HG03135 (cell line): ENCODE data around the gene ATP2A1.
"Not testable (repeated sequence)": the region's sequence is repeated elsewhere in the genome, so short reads cannot be mapped to it uniquely, and the experiment has no call there.

ENCODE experiments used
- ATAC-seq: cut with Tn5 transposase; IDR thresholded peaks from one replicate; pipeline ENCODE4 v1.9.1; 2021; ENCODE audit warnings: mild to moderate bottlenecking, moderate library complexity; ENCODE audit not compliant: unreplicated experiment

Gene ATP2A1

DNA sequence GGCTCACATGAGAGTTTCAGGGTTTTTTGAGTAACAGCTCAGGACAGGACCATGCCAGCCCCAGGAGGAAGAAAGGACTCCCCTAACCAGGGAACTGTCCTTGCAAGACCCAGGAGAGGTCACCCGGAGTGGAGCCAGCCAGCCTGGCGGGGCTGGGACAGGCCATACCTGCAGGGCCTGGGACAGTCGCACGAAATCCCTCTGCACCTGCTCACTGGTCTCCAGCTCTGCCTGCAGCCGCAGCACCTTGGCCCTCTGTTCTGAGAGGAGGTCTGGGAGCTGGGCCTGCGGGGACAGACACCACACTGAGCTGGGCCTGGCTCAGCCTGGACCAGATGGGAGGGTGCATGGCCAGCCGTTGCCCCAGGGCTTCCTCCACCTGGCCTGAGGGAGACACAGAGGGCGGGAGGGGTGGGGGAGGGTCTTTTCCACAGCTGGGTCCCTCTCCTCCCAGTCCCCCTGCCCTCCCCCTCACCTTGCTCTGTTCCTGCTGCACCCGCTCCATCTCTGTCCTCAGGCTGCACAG lies 27.0 kb downstream of the ATP2A1 start:
- no peak for ATAC-seq

DNA sequence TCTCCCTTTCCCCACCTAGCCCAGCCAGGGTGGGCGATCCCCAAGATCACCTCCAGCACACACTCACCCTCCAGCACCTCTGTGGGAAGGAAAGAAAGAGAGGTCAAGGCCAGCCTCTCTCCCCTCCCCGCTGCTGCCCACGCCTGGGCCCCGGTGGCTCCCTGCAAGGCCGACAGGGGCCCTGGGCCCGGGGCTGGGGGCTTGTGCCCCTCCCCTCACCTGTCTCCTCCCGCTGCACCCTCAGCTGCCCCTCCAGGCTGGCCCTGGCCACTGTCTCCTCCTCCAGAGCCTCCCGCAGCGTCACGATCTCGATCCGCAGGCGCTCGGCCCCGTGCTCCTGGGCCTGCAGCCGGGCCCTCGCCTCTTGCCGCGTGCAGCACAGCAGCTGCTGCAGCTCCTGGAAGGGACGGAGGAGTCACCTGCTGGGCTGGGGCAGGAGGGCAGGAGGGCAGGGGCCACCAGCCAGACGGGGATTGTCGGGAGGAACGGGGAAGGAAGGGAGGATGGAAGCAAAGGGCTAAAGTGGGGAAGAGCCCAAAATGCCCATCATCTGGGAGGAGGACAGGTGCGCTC lies 27.6 kb downstream of the ATP2A1 start:
- no peak for ATAC-seq

DNA sequence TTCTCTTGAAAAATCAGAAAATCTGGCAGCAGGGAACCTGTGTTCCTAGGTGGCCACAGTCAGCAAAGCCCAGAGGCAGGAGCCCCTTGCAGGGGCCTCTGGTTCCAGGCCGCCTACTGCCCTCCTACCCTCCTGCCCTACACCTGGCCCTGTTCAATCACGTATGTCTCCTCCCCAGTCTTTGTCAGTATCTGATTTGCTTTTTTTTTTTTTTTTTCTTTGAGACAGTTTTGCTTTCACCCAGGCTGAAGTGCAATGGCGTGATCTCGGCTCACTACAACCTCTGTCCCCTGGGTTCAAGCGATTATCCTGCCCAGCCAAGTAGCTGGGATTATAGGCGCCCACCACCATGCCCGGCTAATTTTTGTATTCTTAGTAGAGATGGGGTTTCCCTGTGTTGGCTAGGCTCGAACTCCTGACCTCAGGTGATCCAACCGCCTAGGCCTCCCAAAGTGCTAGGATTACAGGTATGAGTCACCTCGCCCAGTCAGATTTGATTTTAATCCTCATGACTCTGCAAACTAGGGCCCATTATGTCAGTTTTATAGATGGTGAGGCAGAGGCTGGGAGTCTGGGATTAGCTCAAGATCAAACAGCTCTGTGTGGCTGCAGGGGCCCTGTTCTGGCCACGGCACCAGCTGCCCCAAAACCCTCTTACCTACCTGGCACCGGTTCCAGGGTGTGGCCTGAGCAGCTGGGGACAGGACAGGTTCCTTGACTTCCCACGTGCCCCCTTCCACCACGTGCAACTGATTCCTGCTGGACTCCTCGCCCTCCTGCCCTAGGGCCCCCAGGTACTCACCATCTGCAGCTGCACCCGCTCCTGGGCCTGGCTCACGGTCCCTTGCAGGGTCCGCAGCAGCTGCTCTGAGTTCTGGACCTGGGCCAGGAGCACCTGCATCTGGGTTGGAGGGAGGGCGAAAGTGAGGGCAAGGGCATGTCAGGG lies 32.1 kb downstream of the ATP2A1 start:
- no peak for ATAC-seq

DNA sequence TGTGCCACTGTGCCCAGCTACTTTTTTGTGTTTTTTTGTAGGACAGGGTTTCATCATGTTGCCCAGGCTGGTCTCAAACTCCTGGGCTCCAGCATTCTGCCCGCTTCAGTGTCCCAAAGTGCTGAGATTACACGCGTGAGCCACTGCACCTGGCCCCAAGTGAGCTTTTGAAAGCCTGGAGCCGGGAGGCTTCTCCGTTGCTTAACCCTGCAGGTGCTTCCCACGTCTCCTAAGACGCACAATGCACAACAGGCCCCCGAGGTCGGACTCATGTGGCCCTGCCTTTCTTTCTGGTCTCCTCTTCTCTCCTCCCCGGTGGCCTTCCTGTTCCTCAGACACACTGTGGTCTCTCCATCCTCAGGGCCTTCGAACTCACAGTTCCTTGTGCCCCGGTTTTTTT lies 34.3 kb downstream of the ATP2A1 start:
- ATAC-seq: no peak

DNA sequence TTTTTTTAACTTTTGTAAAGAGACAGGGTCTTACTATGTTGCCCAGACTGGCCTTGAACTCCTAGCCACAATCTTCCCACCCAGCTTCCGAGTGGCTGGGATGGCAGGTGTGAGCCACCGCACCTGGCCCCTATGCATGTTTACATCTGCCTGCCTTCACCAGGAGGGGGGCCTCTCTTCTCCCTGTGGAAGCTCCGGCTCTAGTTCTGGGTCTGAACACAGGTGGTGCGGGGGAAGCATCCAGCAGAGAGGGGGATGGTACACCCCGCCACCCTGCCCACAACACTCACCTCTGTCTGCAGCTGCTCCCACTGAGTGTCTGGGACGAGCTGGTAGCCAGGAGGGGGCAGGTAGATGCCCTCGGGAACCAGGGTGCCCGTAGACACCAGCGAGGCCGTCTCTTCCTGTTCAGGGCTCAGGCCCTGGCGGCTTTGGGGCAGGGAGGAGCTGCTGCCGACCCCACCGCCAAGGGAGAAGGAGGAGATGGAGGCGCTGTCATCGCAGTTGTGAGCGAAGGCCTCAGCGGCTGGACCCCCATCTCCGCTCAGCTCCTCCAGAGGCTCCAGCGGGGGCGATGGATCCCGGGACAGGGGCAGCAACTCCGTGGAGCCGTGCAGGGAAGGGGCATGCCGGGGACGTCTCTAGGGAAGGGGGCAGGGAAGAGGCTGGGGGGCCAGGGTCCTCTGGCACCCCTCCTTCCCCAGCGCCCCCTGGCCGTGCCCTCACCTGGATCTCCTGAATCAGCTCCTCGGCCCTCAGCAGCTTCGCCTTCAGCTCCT lies 35.8 kb downstream of the ATP2A1 start:
- ATAC-seq: no peak

DNA sequence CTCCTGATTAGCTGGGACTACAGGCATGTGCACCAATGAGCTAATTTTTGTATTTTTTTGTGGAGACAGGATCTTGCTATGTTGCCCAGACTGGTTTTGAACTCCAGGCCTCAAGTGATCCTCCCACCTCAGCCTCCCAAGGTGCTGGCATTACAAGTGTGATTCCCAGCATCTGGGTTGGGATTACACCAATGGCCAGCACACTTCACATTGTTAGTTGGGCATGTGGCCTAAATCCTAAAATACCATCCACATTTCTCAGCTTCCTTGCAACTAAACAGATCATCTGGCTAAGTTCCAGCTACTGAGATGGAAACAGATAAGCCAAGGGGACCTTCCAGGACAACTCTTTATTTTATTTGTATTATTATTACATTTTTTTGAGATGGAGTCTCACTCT lies 36.9 kb downstream of the ATP2A1 start:
- ATAC-seq: no peak

DNA sequence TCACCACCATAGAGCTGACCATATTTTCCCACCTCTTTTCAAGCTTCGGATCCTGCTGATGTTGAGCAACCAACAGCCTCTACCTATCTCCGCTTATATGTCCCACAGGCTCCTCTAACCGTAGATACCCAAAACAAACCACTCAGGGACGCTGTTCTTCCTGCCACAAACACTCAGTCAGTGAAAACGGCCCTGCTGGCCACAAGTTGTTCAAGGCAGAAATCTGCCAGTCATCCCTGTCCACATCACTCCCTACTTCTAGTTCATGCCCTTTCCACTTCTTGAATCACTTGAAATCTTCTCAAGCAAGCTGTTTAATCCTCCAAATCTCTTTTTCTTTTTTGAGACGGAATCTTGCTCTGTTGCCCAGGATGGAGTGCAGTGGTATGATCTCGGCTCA lies 38.8 kb downstream of the ATP2A1 start:
- no peak for ATAC-seq

DNA sequence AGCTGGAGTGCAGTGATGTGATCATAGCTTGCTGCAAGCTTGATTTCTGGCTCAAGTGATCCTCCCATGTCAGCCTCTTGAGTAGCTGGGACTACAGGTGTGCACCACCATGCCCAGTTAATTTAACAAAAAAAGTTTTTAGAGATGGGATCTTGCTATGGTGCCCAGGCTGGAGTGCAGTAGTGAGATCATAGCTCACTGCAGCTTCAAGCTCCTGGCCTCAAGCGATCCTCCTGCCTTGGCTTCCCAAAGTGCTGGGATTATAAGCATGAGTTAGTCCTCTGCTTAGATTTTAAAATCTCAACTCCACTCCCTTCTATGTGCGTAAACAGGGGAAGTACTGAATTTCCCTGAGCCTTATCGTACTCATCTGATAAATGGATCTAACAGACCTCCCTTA lies 40.4 kb downstream of the ATP2A1 start:
- ATAC-seq: no peak

DNA sequence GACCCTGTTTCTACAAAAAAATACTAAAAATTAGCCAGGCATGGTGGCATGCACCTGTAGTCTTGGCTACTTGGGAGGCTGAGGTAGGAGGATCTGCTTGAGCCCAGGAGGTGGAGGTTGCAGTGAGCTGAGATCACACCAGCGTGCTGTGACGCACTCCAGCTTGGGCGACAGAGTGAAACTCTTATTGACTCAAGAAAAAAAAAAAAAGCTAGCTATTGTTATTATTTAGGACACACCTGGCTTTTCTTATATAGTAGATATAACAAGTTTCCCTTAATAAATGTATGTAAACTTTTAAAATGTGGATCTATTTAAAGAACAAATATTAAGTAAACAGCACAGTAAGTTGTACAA lies 44.9 kb downstream of the ATP2A1 start:
- ATAC-seq: no peak

DNA sequence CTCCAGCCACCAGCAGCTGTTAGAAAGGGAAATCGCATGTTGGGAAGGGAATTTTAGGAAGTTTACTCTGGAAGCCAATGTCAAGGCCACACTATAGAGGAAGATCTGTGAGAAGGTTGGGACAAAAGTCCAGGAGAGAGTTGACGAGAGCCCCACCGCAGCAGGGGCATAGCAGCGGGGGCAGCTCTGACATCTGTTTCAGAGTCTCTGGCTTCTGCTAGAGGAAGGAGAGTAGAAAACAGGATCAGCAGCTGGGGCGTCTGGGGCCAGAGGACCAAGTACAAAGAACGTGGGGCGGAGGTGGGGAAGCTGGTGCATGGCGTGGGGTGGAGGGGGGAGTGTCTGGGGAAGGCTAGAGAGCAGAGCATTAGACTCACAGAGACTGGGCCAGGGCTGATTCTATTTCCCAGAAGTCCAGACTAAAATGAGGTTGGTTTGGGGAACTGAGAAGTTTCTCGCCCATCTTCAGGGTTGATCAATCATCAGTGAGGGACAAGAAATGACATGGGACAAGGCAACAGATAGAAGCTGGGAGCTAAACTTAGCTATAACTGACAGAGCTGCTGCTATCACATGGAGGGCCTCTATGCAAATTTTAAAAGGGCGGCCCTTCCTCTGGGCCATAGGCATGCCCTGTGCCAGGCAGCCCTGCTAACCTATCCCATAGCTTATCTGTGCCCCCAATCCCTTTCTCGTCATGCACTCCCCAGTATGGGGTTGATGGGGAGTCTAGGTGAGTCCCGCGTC lies 45.5 kb downstream of the ATP2A1 start:
- peak; percentile 47 for ATAC-seq

DNA sequence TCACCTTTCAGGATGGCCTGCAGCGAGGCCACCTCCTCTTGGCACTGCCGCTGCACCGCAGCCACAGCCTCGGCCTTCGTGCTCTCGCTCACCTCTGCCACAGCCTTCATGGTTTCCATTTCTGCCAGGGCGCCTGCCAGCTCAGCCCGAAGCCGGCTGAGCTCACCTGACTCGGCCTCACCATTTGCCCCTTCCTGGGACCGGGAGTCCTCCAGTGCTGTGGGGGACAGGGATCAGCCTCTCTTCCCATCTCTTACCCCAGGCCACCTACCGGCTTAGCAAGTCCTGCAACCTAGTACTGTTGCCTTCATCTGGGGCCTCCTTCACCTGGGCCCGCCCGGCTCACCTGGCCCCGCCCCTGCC lies 46.1 kb downstream of the ATP2A1 start:
- no peak for ATAC-seq

DNA sequence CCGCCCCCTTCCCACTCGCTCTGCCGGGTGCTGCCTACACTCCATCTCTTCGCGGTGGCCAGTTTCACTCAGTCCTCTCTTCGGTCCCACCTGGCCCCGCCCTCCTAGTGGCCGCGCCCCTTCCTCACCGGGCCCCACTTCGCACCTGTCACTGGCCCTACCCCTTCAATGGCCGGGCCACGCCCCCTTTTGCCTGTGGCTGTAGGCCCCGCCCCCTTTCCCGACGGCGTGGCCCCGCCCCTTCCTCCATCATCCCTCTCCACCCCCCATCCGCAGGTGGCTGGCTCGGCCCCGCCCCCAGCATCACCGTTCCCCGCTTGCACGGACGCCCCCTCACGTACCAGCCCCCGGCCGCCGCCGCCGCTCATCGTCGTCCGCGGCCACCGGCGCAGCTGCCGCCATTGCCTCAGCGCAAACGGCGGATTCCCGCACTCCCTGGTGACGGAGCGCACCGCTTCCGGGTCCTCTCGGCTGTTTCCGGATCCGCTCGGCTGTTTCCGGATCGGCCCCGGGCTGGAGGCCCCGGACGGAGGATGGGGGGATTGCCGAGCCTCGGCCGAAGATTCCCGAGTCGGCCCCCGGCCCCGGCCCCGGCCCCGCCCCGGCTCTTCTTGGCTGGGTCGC lies 46.6 kb downstream of the ATP2A1 start, which contains the start of gene RABEP2:
Gene RABEP2, minus strand, starts transcription at position 477 of the 624 bp plus-strand sequence. Its CDS starts 75 bp downstream, at position 402.
- ATAC-seq: peak; percentile 64

DNA sequence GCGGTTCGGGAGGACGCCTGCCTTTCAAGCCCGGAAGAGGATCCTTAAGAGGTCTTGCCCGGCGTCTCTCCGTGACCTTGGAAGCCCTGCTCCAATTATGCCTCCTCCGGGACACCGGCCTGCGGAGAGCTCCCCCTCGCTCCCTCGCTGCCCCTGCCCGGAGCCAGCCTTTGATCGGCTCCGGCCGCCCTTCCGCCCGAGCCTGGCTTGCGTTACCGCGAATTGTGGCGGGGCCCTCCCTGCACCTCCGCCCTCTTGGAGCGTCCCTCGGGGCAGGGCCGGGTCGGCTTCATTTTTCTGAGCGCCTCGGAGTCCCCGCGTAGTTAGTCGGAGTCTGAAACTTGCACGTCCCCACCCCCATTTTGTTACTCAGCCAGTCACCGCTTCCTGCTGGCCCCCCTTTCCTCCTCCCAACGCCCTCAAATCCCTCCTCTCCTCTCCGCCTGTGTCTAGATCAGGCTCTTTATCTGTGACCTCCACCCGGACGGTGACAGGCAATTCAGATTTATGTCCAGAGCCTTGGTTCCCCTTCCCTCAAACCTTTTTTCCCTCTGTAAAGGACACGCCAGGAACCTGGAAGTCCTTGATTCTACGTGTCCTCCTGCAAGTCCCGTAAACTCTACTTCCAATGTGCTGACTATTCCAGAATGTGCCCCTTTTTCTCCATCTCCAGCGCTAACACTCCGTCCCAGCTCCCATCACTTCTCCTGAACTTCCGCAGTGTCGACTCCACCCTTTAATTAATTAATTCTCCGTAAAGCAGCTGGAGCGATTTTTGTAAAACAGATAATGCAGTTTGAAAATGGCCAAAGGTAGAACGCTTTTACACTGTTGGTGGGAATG lies 47.3 kb downstream of the ATP2A1 start:
- peak; percentile 39 for ATAC-seq

DNA sequence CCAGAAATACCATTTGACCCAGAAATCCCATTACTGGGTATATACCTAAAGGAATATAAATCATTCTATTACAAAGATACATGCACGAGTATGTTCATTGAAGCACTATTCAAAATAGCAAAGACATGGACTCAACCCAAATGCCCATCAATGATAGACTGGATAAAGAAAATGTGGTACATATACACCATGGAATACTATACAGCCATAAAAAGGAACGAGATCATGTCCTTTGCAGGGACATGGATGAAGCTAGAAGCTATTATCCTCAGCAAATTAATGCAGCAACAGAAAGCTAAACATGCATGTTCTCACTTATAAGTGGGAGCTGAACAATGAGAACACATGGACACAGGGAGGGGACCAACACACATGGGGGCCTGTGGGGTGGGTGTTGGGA lies 48.0 kb downstream of the ATP2A1 start:
- ATAC-seq: not testable (repeated sequence)

DNA sequence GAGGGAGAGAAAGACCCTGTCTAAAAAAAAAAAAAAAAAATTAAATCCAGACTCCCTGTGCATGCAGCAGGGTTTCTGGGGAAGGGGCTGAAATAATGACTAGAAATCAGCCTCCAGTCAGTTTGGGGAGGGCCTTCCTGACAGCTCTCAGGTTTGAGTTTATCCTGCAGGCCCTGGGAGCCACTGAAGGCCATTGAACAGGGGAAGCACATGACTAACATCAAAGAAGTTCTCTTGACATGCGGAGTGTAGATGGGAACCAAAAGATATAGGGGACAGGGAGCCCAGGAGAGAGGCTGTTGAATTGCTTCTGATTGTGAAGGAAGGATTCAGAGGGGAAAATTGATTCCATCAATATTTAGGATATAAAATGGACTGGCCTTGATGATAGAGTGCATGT lies 49.5 kb downstream of the ATP2A1 start:
- no peak for ATAC-seq

DNA sequence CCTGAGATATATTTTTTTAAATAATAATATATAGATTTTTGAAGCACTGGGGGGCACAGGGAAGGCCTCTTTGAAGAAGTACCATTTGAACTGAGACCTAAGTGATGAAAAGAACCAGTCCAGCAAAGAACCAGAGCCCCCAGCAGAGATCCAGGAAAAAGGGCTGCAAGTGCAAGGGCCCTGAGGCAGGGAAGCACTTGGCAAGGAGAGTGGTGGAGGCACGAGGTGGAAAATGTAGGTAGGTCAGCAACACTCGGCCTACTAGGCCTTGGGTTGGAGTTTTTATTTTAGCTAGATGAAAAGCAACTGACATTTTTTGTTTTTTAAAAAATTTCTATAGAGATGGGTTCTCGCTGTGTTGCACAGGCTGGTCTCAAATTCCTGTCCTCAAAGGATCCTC lies 51.9 kb downstream of the ATP2A1 start:
- no peak for ATAC-seq

DNA sequence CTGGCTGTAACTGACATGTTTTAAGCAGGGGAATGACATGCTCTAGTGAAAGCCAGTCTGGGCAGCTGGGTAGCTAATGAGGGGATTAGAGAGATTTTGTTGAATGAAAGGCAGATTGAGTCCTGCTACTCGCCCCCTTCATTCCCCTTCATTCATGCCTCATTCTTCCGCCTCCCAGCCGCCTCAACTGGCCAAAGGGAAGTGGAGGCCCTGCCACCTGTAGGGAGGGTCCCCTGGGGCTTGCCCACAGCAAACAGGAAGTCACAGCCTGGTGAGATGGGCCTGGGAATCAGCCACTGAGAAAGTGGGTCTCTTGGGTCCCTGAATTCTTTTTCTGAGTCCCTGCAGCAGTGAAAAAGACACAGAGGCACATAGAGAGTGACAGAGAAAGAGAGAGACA lies 52.4 kb downstream of the ATP2A1 start:
- no peak for ATAC-seq

DNA sequence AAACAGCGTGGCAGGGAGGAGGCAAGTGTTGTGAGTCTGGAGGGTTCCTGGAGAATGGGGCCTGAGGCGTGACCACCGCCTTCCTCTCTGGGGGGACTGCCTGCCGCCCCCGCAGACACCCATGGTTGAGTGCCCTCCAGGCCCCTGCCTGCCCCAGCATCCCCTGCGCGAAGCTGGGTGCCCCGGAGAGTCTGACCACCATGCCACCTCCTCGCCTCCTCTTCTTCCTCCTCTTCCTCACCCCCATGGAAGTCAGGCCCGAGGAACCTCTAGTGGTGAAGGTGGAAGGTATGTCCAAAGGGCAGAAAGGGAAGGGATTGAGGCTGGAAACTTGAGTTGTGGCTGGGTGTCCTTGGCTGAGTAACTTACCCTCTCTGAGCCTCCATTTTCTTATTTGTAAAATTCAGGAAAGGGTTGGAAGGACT lies 53.5 kb downstream of the ATP2A1 start, which contains the start of gene CD19:
Gene CD19, plus strand, starts transcription at position 171 of the 425 bp plus-strand sequence. Its CDS starts 30 bp downstream, at position 201.
- no peak for ATAC-seq
